PFSK-1 (cell line): ENCODE results near the gene SCUBE1.

Source experiments
- SIN3A ChIP-seq: IDR thresholded peaks from 2 replicates; pipeline ENCODE4 v1.6.1; 2012; ENCODE audit warnings: mild to moderate bottlenecking, low read length, moderate library complexity, borderline replicate concordance; ENCODE audit not compliant: insufficient read depth
- TF ChIP-seq, protein P1 (sequence below), 2 experiments: IDR thresholded peaks; 2 replicates each; pipeline versions ENCODE4 v1.6.1 to v1.8.0; 2011 to 2012; ENCODE audit warnings: low read depth in 2 of 2, low read length in 2 of 2, control low read depth in 1 of 2, inconsistent platforms in 1 of 2, mild to moderate bottlenecking in 1 of 2, moderate library complexity in 1 of 2; ENCODE audit not compliant: insufficient read depth in 1 of 2

DNA sequence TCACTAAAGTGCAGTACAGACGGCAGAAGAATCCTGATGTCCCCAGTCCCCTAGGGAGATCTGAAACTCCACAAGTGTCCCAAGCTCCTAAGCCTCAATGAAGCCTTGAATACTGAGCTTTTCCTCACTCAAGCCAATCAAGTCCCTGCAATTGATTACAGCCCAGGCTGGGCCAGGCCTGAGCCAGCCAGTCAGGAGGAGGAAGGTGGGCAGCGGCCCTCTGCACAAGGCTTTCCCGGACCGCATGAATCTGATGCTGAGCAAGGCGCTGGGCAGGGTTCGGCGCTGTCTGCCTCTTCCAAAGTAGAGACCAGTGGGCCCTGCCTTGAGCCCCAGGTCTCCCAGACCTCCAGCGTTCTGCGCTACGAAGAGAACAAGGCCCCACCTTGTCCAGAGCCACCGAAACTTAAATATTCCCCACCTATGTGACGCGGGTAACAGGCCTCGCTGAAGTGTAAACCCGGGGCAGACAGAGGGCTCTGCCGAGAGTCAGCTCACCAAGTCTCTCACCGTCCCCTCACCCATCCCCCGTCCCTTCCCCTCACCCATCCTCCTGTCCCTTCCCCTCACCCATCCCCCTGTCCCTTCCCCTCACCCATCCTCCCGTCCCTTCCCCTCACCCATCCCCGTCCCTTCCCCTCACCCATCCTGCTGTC is 63.2 kb downstream of the SCUBE1 start:
- TF ChIP-seq SIN3A: no peak
- TF ChIP-seq, protein P1, sequence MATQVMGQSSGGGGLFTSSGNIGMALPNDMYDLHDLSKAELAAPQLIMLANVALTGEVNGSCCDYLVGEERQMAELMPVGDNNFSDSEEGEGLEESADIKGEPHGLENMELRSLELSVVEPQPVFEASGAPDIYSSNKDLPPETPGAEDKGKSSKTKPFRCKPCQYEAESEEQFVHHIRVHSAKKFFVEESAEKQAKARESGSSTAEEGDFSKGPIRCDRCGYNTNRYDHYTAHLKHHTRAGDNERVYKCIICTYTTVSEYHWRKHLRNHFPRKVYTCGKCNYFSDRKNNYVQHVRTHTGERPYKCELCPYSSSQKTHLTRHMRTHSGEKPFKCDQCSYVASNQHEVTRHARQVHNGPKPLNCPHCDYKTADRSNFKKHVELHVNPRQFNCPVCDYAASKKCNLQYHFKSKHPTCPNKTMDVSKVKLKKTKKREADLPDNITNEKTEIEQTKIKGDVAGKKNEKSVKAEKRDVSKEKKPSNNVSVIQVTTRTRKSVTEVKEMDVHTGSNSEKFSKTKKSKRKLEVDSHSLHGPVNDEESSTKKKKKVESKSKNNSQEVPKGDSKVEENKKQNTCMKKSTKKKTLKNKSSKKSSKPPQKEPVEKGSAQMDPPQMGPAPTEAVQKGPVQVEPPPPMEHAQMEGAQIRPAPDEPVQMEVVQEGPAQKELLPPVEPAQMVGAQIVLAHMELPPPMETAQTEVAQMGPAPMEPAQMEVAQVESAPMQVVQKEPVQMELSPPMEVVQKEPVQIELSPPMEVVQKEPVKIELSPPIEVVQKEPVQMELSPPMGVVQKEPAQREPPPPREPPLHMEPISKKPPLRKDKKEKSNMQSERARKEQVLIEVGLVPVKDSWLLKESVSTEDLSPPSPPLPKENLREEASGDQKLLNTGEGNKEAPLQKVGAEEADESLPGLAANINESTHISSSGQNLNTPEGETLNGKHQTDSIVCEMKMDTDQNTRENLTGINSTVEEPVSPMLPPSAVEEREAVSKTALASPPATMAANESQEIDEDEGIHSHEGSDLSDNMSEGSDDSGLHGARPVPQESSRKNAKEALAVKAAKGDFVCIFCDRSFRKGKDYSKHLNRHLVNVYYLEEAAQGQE (IDR thresholded peaks at IDR 0.05; ENCODE audit: insufficient read depth in 1 of 2, low read depth in 2 of 2, low read length in 2 of 2): no peak
